HG02763 (cell line): ENCODE data around the gene TIMM17A.

ENCODE experiments used
- ATAC-seq: cut with Tn5 transposase; IDR thresholded peaks from one replicate; pipeline ENCODE4 v1.9.1; 2021; ENCODE audit warnings: mild to moderate bottlenecking, moderate library complexity; ENCODE audit not compliant: unreplicated experiment

TIMM17A gene

DNA sequence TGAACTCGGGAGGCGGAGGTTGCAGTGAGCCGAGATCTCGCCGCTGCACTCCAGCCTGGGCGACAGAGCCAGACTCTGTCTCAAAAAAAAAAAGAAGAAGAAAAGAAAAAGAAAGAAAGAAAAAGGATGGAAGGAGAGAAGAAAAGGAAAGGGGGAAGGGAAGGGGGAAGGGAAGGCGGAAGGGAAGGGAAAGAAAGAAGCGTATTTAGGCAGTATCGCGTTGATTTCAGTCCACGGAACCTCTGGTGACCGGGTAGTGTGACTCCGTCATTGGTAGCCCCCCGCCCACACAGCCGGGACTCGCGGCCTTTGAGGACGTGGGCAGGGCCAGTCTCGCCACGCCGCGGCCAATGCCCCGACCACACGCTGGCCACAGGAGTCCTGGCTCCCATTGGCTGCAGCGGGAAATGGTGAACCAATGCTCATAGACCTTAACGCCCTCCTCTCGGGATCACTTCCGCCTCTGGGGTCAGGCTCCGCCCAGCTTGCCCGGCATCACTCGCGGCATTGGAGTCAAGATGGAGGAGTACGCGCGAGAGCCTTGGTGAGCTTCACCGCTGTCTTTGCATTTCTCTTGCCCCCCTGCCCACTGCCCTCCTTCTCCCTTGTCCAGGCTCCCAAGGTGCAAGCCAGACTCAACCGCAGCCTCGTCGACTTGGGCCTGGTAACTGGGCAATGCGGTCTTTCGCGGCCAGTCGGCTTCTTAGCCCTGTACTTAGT, at the start of gene TIMM17A:
Gene TIMM17A (plus strand): TSS at position 495 of the 720 bp plus-strand sequence. CDS start 24 bp downstream, at position 519.
- ATAC-seq, result peak; percentile 99

DNA sequence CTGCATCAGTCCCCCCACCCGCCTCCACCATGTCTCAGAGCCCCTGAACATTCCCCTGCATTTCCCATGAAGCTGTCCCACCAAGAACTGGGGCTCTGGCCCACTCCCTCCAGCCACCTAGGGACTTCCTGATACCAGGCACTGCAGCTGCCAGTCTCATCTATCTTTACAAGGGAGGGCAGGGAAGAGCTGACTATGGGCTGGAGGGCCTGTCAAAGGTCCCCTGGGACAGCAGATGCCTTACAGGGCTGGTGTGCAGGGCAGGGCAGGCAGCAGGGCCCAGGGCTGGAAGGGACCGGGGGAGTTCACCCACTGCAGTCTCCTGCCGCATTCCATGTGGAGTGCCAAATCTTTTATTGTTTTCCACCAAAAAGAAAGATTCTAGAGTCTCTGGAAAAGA, 49.0 kb upstream of the TIMM17A start:
- no peak for ATAC-seq

DNA sequence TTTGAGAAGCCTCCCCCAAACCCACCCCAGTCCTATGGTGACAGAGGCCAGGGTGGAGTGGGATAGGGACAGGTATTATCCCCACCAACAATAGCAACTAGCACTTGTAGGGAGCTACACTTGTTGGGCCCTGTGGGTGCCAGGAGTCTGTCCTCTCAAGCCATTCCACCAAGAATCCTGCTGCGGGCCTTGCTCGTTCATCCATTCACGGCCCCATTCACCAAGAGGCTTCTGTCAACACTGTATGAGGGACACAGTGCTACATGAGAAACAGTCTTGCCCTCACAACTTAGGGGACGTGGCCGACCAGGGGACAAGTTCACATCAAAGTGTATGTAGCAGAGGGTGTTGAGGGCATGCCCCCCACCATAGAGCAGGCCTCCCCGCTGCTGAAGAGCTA, 47.7 kb upstream of the TIMM17A start:
- no peak for ATAC-seq

DNA sequence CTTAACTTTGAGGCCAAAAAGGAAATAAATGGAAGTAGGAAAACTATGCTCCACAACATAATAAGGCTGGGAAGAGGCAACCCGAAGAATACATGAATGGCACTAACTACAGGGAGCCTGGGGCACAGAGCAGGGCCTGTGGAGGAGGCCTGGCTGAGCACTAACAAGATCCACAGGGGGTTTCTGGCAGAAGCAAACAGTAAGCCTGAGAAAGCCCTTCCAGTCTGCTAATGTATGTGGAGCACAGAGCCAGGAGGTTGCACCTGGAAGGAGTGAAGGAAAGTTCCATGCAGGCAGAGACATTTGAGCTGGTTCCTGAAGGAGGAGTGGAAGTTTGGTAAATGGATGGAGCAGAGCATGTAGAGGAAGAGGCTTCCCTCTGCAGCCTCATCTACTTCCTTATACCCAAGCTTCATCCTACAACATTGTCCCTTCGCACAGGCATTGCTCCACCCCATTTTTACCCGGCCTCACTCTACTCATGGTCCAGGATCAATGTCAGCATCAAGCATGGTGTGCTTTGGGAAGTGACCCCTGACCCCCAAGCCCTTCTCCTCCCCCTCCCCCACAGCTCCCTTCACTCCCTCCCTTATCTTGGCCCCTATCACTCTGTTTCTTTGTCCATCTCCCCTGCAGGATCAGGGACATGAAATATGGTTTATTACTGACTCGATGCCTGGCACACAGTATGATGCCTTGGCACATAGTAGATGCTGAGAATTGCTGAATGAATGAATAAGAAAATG, 43.3 kb upstream of the TIMM17A start:
- ATAC-seq, result no peak

DNA sequence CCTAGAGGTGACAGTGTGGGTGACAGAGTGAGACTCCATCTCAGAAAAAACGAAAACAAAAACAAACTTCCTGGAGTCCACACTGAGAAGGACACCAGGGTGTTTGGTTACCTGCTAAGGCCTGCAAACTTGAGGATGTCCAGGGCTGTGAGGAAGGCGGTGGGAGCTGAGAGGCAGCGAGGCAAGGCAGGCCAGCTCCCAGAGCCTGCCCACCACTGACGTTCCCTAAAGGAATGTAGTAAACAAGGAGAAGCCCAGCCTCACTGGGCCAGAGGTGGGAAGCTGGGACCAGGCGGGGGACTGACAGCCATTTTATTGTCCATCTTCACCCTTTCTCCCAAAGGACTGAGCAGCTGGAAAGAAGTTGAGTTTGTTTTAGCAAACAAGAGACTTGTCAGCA, 42.5 kb upstream of the TIMM17A start:
- ATAC-seq, result no peak

DNA sequence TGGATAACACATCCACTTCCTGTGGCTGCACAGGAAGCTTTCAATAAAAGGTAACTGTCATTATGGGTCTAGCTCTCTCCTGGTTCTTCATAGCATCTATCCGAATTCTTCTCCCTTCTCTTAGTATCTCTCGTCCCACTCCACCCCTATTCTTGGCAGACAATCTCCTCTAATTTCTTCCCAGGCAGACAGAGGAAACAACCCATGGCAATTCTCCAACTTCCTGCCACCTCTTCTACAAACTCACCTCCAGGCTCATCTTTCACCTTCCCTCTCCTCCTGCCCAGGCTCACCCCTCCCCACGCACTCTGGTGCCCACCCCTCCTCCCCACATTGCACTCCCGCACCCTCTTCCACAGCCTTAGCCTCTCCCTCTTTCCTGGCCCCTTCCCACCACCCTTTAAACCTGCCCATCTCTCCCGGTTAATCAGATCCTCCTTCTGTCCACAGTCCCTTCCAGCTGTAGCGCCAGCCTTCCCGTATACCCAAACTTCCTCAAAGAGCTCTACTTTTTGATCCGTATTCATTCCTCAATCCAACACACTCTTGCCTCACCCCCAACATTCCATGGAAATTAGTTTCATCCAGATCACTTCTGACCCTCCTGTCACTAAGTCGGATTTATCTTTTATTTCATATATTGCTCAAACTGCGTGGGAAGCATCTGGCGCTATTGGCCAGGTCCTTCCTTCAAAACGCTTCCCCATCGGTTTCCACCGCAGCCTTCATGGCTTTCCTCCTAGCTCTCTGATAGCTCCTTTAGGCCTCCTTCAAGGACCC, 40.7 kb upstream of the TIMM17A start:
- ATAC-seq, result no peak

DNA sequence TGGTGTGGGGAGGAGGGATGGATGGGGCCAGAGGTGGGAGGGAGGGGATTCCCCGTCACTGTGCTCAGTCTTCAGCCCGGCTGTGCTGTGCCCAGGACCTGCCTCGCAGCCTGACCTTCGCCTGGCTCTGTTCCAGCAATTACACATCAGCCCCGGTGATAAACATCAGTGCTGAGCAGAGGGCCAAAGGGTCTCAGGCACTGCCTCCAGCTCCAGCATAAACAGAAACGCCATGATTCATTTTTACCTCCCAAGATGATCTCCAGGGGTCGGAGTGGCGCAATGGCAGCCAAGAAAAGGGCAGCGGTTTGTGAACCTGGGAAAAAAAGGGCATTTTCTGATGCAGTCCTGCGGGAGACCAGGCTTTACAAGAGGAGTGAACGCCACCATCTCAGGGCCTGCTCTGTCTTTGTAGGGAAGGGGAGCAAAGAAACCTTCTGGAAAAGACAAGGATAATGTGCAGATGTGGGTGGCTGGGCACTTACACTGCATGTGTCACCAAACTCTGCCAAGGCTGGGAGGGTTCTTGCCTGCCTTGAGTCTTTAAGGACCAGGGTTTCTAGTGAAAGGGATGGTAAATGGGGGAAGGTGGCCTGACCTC, 38.6 kb upstream of the TIMM17A start:
- no peak for ATAC-seq

DNA sequence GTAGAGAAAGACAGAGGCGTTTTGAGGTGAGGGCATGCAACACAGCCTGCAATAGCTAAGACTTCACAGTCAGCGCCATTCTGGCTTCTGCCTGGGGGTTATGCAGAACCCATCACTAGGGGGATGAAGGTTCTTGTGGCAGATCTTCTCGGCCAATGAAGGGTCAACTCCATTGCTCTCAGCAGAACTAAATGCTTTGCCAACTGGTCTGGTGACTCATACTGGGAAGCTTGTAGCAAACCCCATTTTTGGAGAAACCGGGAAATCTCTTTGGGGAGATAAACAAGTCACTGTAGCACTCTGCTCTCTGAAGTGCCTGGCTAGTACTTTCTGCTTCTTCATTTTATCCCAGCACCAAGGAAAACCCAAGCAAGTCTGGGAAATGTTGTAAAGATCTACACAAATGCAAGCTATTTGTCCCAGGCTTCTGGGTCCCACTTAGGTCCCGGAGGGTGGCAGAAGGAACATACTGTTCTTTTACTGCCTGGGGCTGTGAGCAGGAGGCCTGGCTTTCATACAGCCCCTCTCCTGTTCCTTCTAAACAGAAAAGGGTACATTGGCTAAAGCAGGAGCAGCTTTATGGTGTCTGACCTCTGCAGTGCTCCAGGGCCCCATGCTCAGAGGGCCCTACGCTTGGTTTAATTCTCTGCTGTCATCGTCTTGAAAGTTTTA, 37.8 kb upstream of the TIMM17A start:
- no peak for ATAC-seq

DNA sequence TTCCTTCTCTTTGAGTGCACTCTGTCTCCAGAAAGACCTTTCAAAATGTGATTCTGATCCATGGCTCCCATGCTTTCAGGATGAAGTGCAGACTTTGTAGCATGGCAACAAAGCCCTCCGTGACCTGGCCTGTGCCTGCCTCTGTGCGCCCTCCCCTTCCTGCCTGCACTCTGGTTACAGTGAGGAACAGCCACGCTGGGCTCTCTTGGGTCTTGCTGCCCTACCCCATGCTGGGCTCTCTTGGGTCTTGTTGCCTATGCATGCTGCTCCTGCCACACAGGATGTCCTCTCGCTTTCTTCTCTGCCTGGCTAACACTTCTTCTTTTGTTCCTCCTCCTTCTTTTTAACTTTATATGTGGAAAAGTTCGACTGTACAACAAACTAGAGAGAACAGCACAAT, 37.0 kb upstream of the TIMM17A start:
- ATAC-seq, result no peak

DNA sequence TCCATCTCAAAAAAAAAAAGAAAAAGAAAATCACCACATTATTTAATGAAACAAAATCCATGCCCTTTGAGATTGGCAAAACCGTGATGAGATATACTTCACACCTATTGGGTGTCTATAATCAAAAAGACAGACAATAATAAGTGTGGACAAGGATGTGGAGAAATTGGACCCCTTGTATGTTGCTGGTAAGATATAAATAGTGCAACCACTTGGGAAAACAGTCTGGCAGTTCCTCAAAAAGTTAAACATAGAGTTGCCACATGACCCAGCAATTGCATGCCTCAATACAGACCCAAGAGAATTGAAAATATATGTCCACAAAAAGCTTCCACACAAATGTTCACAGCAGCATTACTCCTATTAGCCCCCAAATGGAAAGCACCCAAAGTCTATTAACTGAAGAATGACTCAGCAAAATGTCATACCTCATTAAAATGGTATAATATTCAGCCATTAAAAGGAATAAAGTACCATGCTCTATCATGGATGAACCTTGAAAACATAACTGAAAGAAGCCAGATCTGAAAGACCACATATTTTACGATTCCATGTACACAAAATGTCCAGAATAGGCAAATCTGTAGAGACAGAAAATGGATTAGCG, 33.2 kb upstream of the TIMM17A start:
- no peak for ATAC-seq

DNA sequence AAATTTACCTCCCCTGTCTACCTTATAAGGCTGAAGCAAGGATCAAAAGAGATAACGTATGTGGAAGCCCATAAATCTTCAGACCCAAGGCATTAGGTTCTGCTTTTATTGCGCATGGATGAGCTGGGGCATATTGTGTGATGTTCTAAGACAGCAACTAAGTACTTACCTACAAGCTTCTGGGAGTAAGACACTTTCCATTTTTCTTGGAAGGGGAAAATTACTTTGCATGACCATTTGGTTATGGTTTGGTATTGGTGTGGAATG, 30.1 kb upstream of the TIMM17A start:
- no peak for ATAC-seq

DNA sequence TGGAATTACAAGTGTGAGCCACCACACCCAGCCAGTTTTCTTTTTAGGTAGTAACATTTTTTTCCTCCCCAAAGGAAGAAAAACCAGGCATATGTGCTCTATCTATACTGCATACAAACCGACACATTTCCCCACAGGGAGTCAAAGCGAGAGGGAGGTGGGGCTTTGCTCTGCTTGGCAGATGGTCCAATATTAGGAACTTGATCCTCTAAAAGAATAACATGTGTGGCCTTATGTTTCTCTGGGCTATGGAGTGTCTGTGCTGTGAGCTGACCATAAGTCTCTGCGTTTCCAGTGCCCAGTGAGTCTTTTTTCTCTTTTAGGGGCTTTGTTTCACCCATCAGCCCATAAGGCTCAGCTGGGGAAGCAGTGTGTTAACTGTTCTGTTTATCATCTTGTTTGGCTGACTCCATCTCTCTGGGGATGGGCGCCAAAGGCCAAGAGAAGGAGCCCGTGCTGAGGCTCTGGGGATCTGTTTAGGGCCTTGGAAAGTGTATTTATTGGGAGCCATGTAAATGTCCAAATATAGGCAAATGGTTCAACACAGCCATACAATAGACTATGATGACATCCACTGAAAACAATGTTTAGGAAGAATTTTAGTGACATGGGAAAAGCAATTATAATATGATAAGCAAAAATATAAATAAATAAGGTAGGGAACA, 29.2 kb upstream of the TIMM17A start:
- no peak for ATAC-seq

DNA sequence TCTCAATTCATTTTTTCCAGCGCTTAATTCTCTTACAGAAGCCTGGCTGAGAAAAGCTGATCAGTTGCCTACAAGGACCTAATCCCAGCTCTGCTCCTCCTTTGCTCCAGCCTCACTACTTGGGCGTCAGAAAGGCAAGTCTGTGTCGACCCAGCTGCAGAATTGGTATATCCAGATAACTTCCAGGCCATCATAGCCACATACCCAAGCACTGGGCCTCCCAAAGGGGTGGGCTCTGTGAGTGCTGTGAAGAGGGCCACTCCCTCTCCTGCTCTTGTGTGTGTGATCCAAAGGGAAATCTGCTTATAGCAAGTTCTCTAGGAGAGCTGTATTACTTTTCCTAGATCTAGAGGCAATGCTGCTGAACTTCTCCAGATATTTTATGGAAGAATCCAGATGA, 27.0 kb upstream of the TIMM17A start:
- ATAC-seq, result no peak

DNA sequence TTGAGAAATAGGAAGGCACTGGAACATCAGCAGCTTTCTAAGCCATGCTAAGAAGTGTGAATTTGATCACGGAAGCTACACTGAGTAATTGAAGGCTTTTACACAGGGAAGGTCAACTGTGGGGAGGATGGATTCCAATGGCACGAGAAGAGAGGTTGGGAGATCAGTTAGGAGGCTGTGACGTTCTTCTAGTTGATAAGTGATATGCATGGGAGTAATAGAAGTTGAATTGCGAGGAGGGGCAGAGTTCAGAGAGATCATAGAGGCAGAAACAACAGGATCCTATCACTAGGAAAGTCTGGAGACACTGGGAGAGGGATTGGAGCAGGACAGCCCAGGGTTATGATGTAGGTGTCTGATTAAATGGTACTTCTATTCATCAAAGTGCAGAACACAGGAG, 25.2 kb upstream of the TIMM17A start:
- ATAC-seq, result no peak

DNA sequence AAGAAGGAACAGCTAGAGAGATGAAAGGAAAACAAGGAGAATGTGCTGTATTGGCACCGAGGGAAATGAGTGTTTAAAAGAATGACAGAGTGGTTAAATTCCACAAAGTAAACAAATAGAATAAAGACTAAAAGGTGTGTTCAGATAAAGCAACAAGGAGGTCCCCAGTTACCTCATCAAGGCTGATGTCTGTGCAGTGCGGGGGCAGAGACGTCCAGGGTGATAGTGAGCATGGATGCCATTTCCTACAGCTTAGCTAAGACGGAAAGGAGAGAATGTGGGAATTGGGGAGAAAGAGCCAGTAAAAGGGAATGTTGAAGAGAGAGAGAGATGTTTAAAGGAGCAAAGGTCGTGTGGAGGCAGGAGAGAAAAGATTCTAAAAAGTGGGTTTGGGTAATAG, 24.5 kb upstream of the TIMM17A start:
- no peak for ATAC-seq

DNA sequence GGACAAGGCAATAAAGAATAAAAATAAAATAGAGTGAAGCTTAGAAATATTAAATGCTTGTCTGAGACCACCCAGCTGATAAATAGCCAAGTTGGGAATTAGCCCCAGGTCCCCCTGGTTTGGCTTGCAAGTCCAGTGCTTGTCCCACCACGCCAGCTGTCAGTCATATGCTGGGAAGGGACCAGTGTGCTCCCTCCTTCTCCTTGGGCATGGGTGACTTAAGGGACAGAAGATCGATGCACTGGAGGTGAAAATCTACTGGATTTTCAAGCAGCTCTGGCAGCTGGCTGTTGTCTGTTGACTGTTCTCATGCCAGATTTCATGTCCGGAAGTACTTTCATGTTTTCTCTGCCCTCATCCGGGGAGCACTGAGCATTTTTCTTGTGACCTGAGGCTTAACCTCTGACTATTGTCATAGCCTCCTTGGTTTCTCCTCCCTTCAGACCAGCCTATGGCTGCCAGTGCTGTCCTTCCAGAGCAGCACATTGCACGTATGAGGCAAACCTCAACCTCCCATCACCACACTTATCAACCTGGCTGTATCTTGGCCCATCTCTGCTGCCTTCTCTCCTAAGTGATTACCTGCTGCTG, 21.4 kb upstream of the TIMM17A start:
- ATAC-seq, result no peak

DNA sequence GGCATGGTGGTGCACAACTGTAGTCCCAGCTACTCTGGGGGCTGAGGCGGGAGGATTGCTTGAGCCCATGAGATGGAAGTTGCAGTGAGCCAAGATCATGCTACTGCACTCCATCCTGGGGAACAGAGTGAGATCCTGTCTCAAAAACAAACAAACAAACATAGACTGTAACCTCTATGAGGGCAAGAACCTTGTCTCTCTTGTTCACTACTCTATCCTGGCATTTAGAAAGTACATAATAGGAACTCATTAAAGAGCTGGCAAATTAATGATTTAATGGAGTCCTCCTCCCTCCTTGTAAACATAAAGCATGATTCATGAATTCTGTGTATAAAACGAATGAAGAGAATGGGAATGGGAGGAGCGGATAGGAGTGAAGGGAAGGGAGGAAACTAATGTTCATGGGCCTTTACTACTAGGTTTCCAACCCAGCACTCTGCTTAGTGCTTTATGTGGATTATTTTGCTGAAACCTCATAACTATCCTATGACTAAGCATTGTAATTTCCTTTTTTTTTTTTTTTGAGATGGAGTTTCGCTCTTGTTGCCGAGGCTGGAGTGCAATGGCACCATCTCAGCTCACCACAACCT, 17.6 kb upstream of the TIMM17A start:
- no peak for ATAC-seq

DNA sequence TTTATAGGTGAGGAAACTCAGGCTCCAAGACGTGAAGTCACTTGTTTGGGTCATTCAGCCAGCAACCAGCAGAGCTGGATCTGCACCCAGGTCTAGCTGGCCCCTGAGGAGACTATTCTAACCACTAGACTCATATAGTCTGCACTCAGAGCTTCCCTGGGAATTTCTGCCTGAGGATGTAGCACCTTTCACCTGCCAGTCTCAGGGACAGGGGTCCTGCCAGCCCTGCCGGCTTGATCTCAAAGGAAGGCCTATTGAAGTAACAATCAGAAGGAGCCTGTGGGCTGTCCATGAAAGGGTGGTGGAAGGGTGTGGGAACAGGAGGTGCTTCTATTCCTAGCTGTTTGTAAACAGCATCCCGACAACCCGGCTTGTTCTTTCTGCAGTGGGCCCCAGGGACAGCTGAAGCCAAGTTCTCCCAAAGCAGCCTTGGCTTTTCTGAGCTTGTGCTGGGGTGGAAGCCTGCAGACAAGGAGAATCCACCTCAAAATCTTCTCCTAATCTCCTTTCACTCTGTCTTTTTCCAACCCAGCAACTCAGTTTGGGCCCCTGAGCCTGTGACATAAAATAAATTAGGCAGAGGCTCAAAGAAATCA, 16.8 kb upstream of the TIMM17A start:
- no peak for ATAC-seq

DNA sequence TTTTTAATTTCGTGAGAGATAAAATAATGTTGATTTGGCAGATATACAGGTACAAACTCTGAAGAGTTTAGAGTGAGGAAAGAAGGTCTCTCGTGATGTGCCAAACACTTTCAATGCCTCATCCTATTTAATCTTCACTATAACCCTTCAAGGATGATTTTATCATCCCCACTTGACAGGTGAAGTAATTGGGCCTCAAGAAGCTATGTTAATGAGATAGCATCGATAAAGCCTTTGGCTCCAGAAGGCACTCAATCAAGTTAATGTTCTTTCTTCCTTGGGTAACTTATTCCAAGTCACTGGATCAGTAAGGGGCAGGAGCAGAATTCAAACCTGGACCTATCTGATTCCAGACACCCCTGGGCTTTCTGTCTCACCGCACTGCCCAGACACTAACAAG, 16.2 kb upstream of the TIMM17A start:
- ATAC-seq, result no peak
